K562 (cell line): ENCODE results near the gene STK24. TPM values are rescaled to one million over a fixed set of nuclear protein-coding genes. Genes with fewer than 3 reads are reported as not detected.
A peak's percentile ranks its signal among the peaks of the same experiment; 100 is the strongest.

ENCODE experiments used
- ATAC-seq: fragments of 200-7000 bp; cut with Tn5 transposase; 3 replicates; pipeline ENCODE4 v1.9.1; 2020; ENCODE audit warnings: moderate library complexity
- BruUV-seq: library from RNA; stranded (reverse); fragments of 400-500 nt; replicated peaks from 2 replicates; lab custom pipeline; 2021; lab: Mats Ljungman, UMichigan
- CTCF ChIA-PET: fragments of 300-600 bp; formaldehyde crosslinking; extraction: SDS; loops from one replicate; lab custom pipeline; 2021; ENCODE audit warnings: low intra/inter-chr PET ratio; lab: Yijun Ruan, JAX
- POLR2A ChIA-PET: fragments of 300-600, 350-650 bp; sonication (Branson Sonifier 250); formaldehyde crosslinking; extraction: SDS; loops from one replicate; lab custom pipeline; 2021; ENCODE audit warnings: antibody characterized with exemption, inconsistent platforms; lab: Yijun Ruan, JAX
- DNase-seq, 4 experiments: peaks; one replicate each; pipeline versions ENCODE4 v3.0.0 to v3.0.0-alpha.2; 2011 to 2018; ENCODE audit warnings: low spot score in 3 of 4, mixed read lengths in 3 of 4; ENCODE audit errors: extremely low read depth in 1 of 4
- FAIRE-seq: peaks from 2 replicates; lab custom pipeline; 2011; peaks lifted over from hg19 to GRCh38; lab: Jason Lieb, UNC
- H2AFZ ChIP-seq: 2 replicates; pipeline ENCODE4 v1.6.0; 2011; ENCODE audit warnings: low read depth, low read length, control low read depth, inconsistent platforms
- H3K27ac ChIP-seq: fragments of 200-600 bp; 3 replicates; pipeline ENCODE4 v1.8.0; 2011; ENCODE audit warnings: low read depth, mild to moderate bottlenecking, control low read depth, inconsistent platforms, low read length, moderate library complexity, mixed read lengths; ENCODE audit errors: extremely low read depth
- H3K27me3 ChIP-seq, 2 experiments: fragments of 300-600 bp in 1 of 2; 2 replicates in 1 of 2; 3 replicates in 1 of 2; pipeline versions ENCODE4 v1.6.0 to v1.8.0; 2011; ENCODE audit warnings: inconsistent platforms in 2 of 2, low read length in 2 of 2, mild to moderate bottlenecking in 1 of 2, mixed read lengths in 1 of 2, moderate library complexity in 1 of 2; ENCODE audit not compliant: control insufficient read depth in 2 of 2, insufficient read depth in 2 of 2
- H3K36me3 ChIP-seq: fragments of 300-600 bp; 3 replicates; pipeline ENCODE4 v1.8.0; 2011; ENCODE audit warnings: mild to moderate bottlenecking, low read length, inconsistent platforms; ENCODE audit not compliant: control insufficient read depth, insufficient read depth
- H3K4me1 ChIP-seq, 2 experiments: fragments of 200-600 bp in 1 of 2; replicated peaks in 1 of 2; 2 replicates in 1 of 2; 3 replicates in 1 of 2; pipeline versions ENCODE4 v1.5.1 to v1.8.0; 2011; ENCODE audit warnings: inconsistent platforms in 2 of 2, low read length in 2 of 2, mild to moderate bottlenecking in 1 of 2, mixed read lengths in 1 of 2, moderate library complexity in 1 of 2; ENCODE audit not compliant: control insufficient read depth in 2 of 2, insufficient read depth in 2 of 2
- H3K4me2 ChIP-seq: 2 replicates; pipeline ENCODE4 v1.6.1; 2011; ENCODE audit warnings: low read length, control low read depth, inconsistent platforms, mixed read lengths; ENCODE audit not compliant: insufficient read depth
- H3K4me3 ChIP-seq: fragments of 200-600 bp; sonication (generic), shearing (Covaris generic); 2 replicates; pipeline ENCODE4 v1.5.1; 2016; ENCODE audit warnings: control low read depth, inconsistent platforms
- H3K79me2 ChIP-seq: fragments of 200-600 bp; 3 replicates; pipeline ENCODE4 v1.8.0; 2011; ENCODE audit warnings: low read length, inconsistent platforms; ENCODE audit not compliant: control insufficient read depth, insufficient read depth
- H3K9ac ChIP-seq, 2 experiments: 2 replicates each; pipeline versions ENCODE4 v1.6.0 to v1.6.1; 2011; ENCODE audit warnings: low read depth in 2 of 2, low read length in 2 of 2, control low read depth in 1 of 2, inconsistent platforms in 1 of 2, mild to moderate bottlenecking in 1 of 2, mixed read lengths in 1 of 2; ENCODE audit not compliant: insufficient read depth in 1 of 2
- H3K9me1 ChIP-seq: one replicate; pipeline ENCODE4 v1.6.0; 2011; ENCODE audit warnings: inconsistent platforms, mild to moderate bottlenecking, low read length, moderate library complexity; ENCODE audit not compliant: control insufficient read depth, insufficient read depth
- H3K9me3 ChIP-seq: replicated peaks from 2 replicates; pipeline ENCODE4 v1.5.1; 2011; ENCODE audit warnings: low read depth, low read length, inconsistent platforms; ENCODE audit not compliant: control insufficient read depth, insufficient read depth
- H4K20me1 ChIP-seq: replicated peaks from 2 replicates; pipeline ENCODE4 v1.6.1; 2011; ENCODE audit warnings: low read length, inconsistent platforms, mixed read lengths; ENCODE audit not compliant: control insufficient read depth, insufficient read depth
- KHSRP ChIP-seq: fragments of 450-650 bp; IDR thresholded peaks from 2 replicates; pipeline ENCODE4 v1.6.1; 2017
- NFIC ChIP-seq: fragments of 450-650 bp; IDR thresholded peaks from 2 replicates; pipeline ENCODE4 v1.6.1; 2017; ENCODE audit warnings: mild to moderate bottlenecking, inconsistent platforms
- POLR3A ChIP-seq: IDR thresholded peaks from 2 replicates; pipeline ENCODE4 v1.6.1; 2011; ENCODE audit warnings: borderline replicate concordance, mild to moderate bottlenecking, moderate library complexity; ENCODE audit not compliant: insufficient read length, insufficient read depth; ENCODE audit errors: extremely low read depth
- TRIM24 ChIP-seq, 2 experiments: fragments of 450-650 bp; IDR thresholded peaks; 2 replicates each; pipeline ENCODE4 v1.6.1; 2016
- ZNF408 ChIP-seq: fragments of 250-450 bp; sonication (Bioruptor Pico); IDR thresholded peaks from 2 replicates; pipeline ENCODE4 v1.4.0; 2020; ENCODE audit warnings: low read depth, mild to moderate bottlenecking, moderate library complexity
- WGBS: fragments of 100-300 bp; shearing (Covaris generic); methylation state at CpG from one replicate; pipeline ENCODE4 v1.1.6; 2016; ENCODE audit warnings: low coverage, mixed read lengths; ENCODE audit not compliant: insufficient coverage; ENCODE audit errors: missing lambda C conversion rate; 5-methylcytosine and 5-hydroxymethylcytosine counted together
- in situ Hi-C: fragments of 300-500 bp; cut with MboI; formaldehyde crosslinking; loops from 4 replicates; pipeline ENCODE4 v1.15.0; 2018; ENCODE audit warnings: inconsistent platforms, mixed read lengths
- intact Hi-C: fragments of 100-400 bp; cut with micrococcal nuclease; formaldehyde crosslinking; loops from 2 replicates; pipeline ENCODE4 v1.14.2; 2022
- polyA plus RNA-seq, 8 experiments: library from polyadenylated mRNA; depleted of rRNA in 4 of 8; stranded (reverse) in 5 of 8; unstranded in 3 of 8; fragments of >200 nt; fragmentation: Nextera tagmentation in 2 of 8; fragmentation: Illumina TruSeq in 1 of 8; extraction: Ambion mirVana in 2 of 8; extraction: Trizol in 1 of 8; gene quantifications; 2 replicates each; pipeline versions ENCODE4 v1.2.1 to v1.2.3, GENCODE V29; 2011 to 2014; ENCODE audit warnings: inconsistent platforms in 1 of 8, missing spikeins in 1 of 8
- total RNA-seq, 7 experiments: library from RNA; depleted of rRNA in 6 of 7; stranded (reverse); fragments of >200 nt in 6 of 7; fragmentation: Illumina TruSeq in 2 of 7; extraction: Trizol in 2 of 7; gene quantifications; 2 replicates each; pipeline versions ENCODE4 v1.2.1 to v1.2.3, GENCODE V29; 2011 to 2021; ENCODE audit warnings: low replicate concordance in 1 of 7
- TF ChIP-seq, protein P1 (sequence below): fragments of 200-600 bp; sonication (generic); IDR thresholded peaks from one replicate; pipeline ENCODE4 v1.6.1; 2012; ENCODE audit warnings: mild to moderate bottlenecking, low read depth, low read length, inconsistent platforms
- TF ChIP-seq, protein P2 (sequence below): sonication (generic); formaldehyde crosslinking; IDR thresholded peaks from 2 replicates; pipeline ENCODE4 v1.8.0; 2023; ENCODE audit warnings: mild to moderate bottlenecking, missing genetic modification reagents

Gene STK24
- total and polyA plus RNA-seq, 9 of the 15 experiments (the other 6 are each of a cell fraction or from before 2014, with no cell fraction given): 3.8 to 78.4 (median 28.2) TPM

DNA sequence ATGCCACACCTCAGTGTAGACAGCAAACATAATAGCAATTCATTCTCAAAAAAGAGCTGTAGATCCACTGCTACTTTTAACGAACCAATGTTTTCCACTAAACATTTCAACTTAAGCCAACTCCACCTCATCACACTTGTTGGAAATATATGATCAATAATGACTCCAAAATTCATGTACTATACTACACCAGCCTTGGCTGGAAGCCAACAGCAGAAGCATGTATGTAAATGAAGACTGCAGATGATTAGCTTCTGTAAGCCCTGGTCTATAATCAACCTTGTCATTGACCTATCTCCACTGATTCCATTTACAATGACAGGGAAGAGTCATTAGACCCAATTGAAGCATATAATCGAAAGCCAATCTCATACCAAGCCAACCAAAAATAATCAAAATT is 71.7 kb downstream of the STK24 start:
- peaks cover 84% of the 10 kb centered on the region for H3K79me2 ChIP-seq
- ATAC-seq: no peak
- no peak overlapping the region for H2AFZ ChIP-seq
- no peak overlapping the region for H3K4me3 ChIP-seq
- peaks cover 8% of the 10 kb centered on the region; the same call in 2 of the 3 replicates for H3K36me3 ChIP-seq
- no peak overlapping the region for H3K4me2 ChIP-seq
- H3K27me3 ChIP-seq: no peaks in the 10 kb centered on the region
- no peak for TF ChIP-seq TRIM24 (IDR thresholded peaks at IDR 0.05)
- TF ChIP-seq, protein P1, sequence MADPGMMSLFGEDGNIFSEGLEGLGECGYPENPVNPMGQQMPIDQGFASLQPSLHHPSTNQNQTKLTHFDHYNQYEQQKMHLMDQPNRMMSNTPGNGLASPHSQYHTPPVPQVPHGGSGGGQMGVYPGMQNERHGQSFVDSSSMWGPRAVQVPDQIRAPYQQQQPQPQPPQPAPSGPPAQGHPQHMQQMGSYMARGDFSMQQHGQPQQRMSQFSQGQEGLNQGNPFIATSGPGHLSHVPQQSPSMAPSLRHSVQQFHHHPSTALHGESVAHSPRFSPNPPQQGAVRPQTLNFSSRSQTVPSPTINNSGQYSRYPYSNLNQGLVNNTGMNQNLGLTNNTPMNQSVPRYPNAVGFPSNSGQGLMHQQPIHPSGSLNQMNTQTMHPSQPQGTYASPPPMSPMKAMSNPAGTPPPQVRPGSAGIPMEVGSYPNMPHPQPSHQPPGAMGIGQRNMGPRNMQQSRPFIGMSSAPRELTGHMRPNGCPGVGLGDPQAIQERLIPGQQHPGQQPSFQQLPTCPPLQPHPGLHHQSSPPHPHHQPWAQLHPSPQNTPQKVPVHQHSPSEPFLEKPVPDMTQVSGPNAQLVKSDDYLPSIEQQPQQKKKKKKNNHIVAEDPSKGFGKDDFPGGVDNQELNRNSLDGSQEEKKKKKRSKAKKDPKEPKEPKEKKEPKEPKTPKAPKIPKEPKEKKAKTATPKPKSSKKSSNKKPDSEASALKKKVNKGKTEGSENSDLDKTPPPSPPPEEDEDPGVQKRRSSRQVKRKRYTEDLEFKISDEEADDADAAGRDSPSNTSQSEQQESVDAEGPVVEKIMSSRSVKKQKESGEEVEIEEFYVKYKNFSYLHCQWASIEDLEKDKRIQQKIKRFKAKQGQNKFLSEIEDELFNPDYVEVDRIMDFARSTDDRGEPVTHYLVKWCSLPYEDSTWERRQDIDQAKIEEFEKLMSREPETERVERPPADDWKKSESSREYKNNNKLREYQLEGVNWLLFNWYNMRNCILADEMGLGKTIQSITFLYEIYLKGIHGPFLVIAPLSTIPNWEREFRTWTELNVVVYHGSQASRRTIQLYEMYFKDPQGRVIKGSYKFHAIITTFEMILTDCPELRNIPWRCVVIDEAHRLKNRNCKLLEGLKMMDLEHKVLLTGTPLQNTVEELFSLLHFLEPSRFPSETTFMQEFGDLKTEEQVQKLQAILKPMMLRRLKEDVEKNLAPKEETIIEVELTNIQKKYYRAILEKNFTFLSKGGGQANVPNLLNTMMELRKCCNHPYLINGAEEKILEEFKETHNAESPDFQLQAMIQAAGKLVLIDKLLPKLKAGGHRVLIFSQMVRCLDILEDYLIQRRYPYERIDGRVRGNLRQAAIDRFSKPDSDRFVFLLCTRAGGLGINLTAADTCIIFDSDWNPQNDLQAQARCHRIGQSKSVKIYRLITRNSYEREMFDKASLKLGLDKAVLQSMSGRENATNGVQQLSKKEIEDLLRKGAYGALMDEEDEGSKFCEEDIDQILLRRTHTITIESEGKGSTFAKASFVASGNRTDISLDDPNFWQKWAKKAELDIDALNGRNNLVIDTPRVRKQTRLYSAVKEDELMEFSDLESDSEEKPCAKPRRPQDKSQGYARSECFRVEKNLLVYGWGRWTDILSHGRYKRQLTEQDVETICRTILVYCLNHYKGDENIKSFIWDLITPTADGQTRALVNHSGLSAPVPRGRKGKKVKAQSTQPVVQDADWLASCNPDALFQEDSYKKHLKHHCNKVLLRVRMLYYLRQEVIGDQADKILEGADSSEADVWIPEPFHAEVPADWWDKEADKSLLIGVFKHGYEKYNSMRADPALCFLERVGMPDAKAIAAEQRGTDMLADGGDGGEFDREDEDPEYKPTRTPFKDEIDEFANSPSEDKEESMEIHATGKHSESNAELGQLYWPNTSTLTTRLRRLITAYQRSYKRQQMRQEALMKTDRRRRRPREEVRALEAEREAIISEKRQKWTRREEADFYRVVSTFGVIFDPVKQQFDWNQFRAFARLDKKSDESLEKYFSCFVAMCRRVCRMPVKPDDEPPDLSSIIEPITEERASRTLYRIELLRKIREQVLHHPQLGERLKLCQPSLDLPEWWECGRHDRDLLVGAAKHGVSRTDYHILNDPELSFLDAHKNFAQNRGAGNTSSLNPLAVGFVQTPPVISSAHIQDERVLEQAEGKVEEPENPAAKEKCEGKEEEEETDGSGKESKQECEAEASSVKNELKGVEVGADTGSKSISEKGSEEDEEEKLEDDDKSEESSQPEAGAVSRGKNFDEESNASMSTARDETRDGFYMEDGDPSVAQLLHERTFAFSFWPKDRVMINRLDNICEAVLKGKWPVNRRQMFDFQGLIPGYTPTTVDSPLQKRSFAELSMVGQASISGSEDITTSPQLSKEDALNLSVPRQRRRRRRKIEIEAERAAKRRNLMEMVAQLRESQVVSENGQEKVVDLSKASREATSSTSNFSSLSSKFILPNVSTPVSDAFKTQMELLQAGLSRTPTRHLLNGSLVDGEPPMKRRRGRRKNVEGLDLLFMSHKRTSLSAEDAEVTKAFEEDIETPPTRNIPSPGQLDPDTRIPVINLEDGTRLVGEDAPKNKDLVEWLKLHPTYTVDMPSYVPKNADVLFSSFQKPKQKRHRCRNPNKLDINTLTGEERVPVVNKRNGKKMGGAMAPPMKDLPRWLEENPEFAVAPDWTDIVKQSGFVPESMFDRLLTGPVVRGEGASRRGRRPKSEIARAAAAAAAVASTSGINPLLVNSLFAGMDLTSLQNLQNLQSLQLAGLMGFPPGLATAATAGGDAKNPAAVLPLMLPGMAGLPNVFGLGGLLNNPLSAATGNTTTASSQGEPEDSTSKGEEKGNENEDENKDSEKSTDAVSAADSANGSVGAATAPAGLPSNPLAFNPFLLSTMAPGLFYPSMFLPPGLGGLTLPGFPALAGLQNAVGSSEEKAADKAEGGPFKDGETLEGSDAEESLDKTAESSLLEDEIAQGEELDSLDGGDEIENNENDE: no peak
- no peak for TF ChIP-seq POLR3A
- TF ChIP-seq KHSRP: no peak
- peak; percentile 78 for TF ChIP-seq NFIC
- TF ChIP-seq ZNF408 (CRISPR knock-in tag): no peak
- TF ChIP-seq, protein P2, sequence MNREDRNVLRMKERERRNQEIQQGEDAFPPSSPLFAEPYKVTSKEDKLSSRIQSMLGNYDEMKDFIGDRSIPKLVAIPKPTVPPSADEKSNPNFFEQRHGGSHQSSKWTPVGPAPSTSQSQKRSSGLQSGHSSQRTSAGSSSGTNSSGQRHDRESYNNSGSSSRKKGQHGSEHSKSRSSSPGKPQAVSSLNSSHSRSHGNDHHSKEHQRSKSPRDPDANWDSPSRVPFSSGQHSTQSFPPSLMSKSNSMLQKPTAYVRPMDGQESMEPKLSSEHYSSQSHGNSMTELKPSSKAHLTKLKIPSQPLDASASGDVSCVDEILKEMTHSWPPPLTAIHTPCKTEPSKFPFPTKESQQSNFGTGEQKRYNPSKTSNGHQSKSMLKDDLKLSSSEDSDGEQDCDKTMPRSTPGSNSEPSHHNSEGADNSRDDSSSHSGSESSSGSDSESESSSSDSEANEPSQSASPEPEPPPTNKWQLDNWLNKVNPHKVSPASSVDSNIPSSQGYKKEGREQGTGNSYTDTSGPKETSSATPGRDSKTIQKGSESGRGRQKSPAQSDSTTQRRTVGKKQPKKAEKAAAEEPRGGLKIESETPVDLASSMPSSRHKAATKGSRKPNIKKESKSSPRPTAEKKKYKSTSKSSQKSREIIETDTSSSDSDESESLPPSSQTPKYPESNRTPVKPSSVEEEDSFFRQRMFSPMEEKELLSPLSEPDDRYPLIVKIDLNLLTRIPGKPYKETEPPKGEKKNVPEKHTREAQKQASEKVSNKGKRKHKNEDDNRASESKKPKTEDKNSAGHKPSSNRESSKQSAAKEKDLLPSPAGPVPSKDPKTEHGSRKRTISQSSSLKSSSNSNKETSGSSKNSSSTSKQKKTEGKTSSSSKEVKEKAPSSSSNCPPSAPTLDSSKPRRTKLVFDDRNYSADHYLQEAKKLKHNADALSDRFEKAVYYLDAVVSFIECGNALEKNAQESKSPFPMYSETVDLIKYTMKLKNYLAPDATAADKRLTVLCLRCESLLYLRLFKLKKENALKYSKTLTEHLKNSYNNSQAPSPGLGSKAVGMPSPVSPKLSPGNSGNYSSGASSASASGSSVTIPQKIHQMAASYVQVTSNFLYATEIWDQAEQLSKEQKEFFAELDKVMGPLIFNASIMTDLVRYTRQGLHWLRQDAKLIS: no peak
- ChIA-PET POLR2A (interaction anchor here (1.0 kb wide), 1 partner anchor 16 kb away, joined by 3 read pairs; no protein-coding TSS in a partner anchor), CTCF (no interaction called here)
- H4K20me1 ChIP-seq: no peaks in the 10 kb centered on the region; the same call in 1 of the 2 replicates
- in situ Hi-C loops: no loop called here
- no peak overlapping the region for H3K9ac ChIP-seq
- no peak for FAIRE-seq
- peaks cover 17 to 59% of the 10 kb centered on the region in 2 experiments for H3K4me1 ChIP-seq
- WGBS: 30% methylated on average over 2 of the region's 2 CpGs
- BruUV-seq: no TSS peak
- no peak for DNase-seq
- intact Hi-C loops: loop anchor here (5.0 kb wide), 2 partner anchors 42 to 67 kb away; no protein-coding TSS in a partner anchor
- peaks cover 9% of the 10 kb centered on the region for H3K9me1 ChIP-seq
- no peak overlapping the region for H3K27ac ChIP-seq
- no peaks in the 10 kb centered on the region for H3K9me3 ChIP-seq
